Measurements from ENCODE around the gene ARHGEF26.

ARHGEF26 gene

DNA sequence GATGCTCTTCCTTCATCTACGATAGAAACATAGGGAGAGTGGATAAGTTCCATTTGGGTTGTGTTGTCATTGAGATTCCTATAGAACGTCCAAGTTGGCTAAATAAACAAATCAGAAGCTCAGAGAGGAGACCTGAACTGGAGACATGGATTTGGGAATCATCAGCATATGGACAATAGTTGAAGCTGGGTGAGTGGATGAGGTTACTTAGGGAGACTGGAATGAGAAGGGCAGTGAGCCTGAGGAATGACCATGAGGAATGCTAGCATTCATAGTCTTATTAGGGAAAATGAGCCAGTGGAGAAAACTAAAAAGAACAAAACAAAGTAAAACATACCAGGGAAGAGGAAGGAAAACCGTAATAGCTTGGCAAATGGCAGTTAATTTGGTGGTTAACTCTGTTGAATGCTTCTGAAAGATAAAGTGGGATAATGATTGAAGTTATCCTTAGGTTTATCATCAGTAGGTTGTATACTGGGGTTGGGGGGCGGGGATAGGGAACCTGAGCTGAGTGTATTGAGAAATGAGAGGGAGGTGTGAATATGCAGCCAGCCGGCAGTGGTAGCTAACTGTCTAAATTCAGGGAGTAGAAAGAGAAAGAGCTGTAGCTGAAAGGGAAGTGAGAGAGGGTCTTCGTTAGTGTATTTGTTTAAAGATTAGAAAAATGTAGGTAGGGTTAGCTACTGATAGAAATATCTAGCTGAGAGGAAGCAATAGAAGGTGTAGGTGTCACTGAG lies 74.6 kb downstream of the ARHGEF26 start:
- Mint-ChIP-seq H3K4me3 (no peak overlapping the region), H3K4me1 (no peaks in the 10 kb centered on the region), H3K9me3 (peaks cover 14% of the 10 kb centered on the region), H3K36me3 (ENCODE audit: low read depth) (peaks cover 46% of the 10 kb centered on the region), H3K27me3 (ENCODE audit: low read depth) (no peaks in the 10 kb centered on the region), H3K27ac (no peak overlapping the region)
- TF ChIP-seq, protein P1, sequence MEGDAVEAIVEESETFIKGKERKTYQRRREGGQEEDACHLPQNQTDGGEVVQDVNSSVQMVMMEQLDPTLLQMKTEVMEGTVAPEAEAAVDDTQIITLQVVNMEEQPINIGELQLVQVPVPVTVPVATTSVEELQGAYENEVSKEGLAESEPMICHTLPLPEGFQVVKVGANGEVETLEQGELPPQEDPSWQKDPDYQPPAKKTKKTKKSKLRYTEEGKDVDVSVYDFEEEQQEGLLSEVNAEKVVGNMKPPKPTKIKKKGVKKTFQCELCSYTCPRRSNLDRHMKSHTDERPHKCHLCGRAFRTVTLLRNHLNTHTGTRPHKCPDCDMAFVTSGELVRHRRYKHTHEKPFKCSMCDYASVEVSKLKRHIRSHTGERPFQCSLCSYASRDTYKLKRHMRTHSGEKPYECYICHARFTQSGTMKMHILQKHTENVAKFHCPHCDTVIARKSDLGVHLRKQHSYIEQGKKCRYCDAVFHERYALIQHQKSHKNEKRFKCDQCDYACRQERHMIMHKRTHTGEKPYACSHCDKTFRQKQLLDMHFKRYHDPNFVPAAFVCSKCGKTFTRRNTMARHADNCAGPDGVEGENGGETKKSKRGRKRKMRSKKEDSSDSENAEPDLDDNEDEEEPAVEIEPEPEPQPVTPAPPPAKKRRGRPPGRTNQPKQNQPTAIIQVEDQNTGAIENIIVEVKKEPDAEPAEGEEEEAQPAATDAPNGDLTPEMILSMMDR (IDR thresholded peaks at IDR 0.05; ENCODE audit: unreplicated experiment in 3 of 3) = no peak

DNA sequence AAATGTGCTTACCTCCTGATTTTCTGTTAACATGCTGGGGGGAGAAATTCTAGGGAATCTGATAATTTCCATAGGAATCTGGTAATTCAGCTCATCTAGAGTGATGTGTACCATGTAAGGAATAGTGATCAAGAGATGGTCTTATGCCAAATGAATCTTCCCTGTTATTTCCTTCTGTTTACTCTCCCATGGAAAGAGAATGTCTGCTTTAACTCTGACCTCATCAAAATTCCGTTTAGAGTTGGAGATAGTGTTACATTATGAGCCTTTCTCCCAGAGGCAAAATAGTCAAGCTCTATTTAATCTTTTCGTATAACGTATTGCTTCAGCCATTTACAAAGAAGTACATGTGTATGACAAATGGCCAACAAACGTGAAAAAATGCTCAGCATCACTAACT lies 76.6 kb downstream of the ARHGEF26 start:
- H3K4me1 Mint-ChIP-seq = no peaks in the 10 kb centered on the region
- TF ChIP-seq, protein P1 (IDR thresholded peaks at IDR 0.05; ENCODE audit: unreplicated experiment in 3 of 3) = no peak
- peaks cover 15% of the 10 kb centered on the region for H3K9me3 Mint-ChIP-seq
- H3K4me3 Mint-ChIP-seq = no peak overlapping the region
- peaks cover 50% of the 10 kb centered on the region for H3K36me3 Mint-ChIP-seq (ENCODE audit: low read depth)
- H3K27me3 Mint-ChIP-seq (ENCODE audit: low read depth) = no peaks in the 10 kb centered on the region
- H3K27ac Mint-ChIP-seq = no peak overlapping the region

DNA sequence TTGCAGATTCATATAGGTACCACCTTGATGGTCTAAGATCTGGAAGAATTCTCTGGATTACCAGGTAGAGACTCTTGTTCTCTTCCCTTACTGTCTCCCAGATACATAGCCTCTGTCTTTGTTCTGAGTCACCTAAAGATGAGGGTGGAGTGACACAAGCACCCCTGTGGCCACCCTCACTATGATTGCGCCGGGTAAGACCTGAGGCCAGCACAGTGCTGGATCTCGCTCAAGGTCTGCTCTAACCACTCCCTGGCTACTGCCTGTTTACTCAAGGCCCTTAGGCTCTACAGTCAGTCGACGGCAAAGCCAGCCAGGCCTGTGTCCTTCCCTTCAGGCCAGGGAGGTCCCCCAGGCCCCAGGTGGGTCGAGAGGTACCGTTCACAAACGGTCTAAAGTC lies 88.3 kb downstream of the ARHGEF26 start:
- Mint-ChIP-seq H3K4me3 (no peak overlapping the region), H3K36me3 (ENCODE audit: low read depth) (peaks cover 73% of the 10 kb centered on the region), H3K4me1 (no peaks in the 10 kb centered on the region), H3K9me3 (peaks cover 46% of the 10 kb centered on the region), H3K27me3 (ENCODE audit: low read depth) (no peaks in the 10 kb centered on the region), H3K27ac (no peak overlapping the region)
- TF ChIP-seq, protein P1 (IDR thresholded peaks at IDR 0.05; ENCODE audit: unreplicated experiment in 3 of 3) = no peak

GRCh38 chr3:154210986-154211385 lies 89.8 kb downstream of the ARHGEF26 start:
- TF ChIP-seq, protein P1 (IDR thresholded peaks at IDR 0.05; ENCODE audit: unreplicated experiment in 3 of 3) = no peak
- H3K9me3 Mint-ChIP-seq = peaks cover 36% of the 10 kb centered on the region
- no peak overlapping the region for H3K27ac Mint-ChIP-seq
- no peaks in the 10 kb centered on the region for H3K27me3 Mint-ChIP-seq (ENCODE audit: low read depth)
- H3K36me3 Mint-ChIP-seq (ENCODE audit: low read depth) = peaks cover 62% of the 10 kb centered on the region
- no peaks in the 10 kb centered on the region for H3K4me1 Mint-ChIP-seq
- no peak overlapping the region for H3K4me3 Mint-ChIP-seq

GRCh38 chr3:154214306-154214705 lies 93.1 kb downstream of the ARHGEF26 start:
- Mint-ChIP-seq H3K4me3 (no peak overlapping the region), H3K36me3 (ENCODE audit: low read depth) (peaks cover 40% of the 10 kb centered on the region), H3K27ac (no peak overlapping the region), H3K9me3 (peaks cover 14% of the 10 kb centered on the region), H3K4me1 (no peaks in the 10 kb centered on the region), H3K27me3 (ENCODE audit: low read depth) (no peaks in the 10 kb centered on the region)
- TF ChIP-seq, protein P1 (IDR thresholded peaks at IDR 0.05; ENCODE audit: unreplicated experiment in 3 of 3) = no peak

- Mint-ChIP-seq H3K27ac (peak overlapping the region in 1 of 3 experiments; percentile 83), H3K9me3 (peaks cover 7% of the 10 kb centered on the region), H3K27me3 (ENCODE audit: low read depth) (no peaks in the 10 kb centered on the region), H3K4me3 (no peak overlapping the region), H3K4me1 (no peaks in the 10 kb centered on the region), H3K36me3 (ENCODE audit: low read depth) (peaks cover 24% of the 10 kb centered on the region)
- TF ChIP-seq, protein P1 (IDR thresholded peaks at IDR 0.05; ENCODE audit: unreplicated experiment in 3 of 3) = no peak
Observed at GRCh38 chr3:154217671-154218070, 96.5 kb downstream of the ARHGEF26 start.
